ENCODE results near the gene CAPN1. TPM values are rescaled to one million over a fixed set of nuclear protein-coding genes. Genes with fewer than 3 reads are reported as not detected.

CAPN1 gene
- total RNA-seq (10 to 100 TPM; 80.3 to 83.2 TPM), total RNA-seq (12.1 to 135 (median 80.4) reads per million in 172 experiments)
- 82.4 TPM for polyA plus RNA-seq (2013, experiment 1 of 2)
- 86.9 TPM for polyA plus RNA-seq (2013, experiment 2 of 2)

DNA sequence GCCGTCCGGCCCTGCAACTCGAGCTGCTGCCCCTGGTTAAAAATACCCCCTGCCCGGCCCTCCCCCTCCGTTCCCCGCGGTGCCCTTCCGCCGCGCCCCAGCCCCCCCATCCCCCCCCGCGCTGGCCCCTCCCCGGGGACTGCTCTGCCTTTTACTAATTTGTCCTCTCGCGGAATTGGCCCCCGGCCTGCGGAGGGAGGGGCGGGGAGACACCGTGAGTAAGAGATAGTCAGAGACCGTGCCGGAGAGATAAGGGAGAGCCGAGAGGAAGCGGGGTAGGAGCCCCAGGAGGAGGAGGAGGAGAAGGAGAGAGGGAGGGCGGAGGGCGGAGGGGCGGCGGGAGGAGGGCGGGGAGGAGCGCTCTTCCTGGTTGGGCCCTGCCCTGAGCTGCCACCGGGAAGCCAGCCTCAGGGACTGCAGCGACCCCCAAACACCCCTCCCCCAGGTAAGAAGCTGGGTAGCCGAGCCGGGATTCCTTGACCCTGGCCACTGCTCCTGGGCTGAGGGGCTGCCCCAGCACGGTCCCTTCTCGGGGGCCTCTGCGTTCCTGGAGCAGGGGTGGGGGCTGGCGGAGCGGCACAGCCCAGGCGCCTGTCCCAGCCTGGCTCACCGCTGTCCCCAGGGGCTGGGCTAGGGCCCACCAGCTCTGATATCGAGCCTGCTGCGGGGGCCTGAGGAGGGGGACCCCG, at the start of gene CAPN1:
Gene CAPN1, plus strand, starts transcription at position 360 of the 689 bp plus-strand sequence. CDS start 774 bp downstream, outside the sequence.
- peaks cover 12% of the 10 kb centered on the region for H3K4me1 Mint-ChIP-seq (ENCODE audit: low read depth)
- H3K36me3 Mint-ChIP-seq (ENCODE audit: low read depth), result peaks cover 26% of the 10 kb centered on the region
- ChIA-PET POLR2A (interaction anchor here (0.6 to 3.9 kb wide), 10 partner anchors 13 to 437 kb away, joined by 3 to 30 read pairs (median 4); partner anchors contain the start of genes DPF2, FAU, MRPL49 and POLA2), CTCF (interaction anchor here (1.1 to 1.7 kb wide), 3 partner anchors 9 to 71 kb away, joined by 4 to 6 read pairs (median 4); partner anchors contain the start of gene TM7SF2)
- no peaks in the 10 kb centered on the region for H3K9me3 Mint-ChIP-seq
- no peaks in the 10 kb centered on the region for H3K27me3 Mint-ChIP-seq
- DNase-seq (peak; percentile 38 to 86 (median 66)), ATAC-seq (ENCODE audit: poor library complexity) (peak; percentile 69)
- intact Hi-C loops (cut with DNase I, micrococcal nuclease), result loop anchor here (1.0 to 5.0 kb wide), 4 partner anchors 44 to 169 kb away; partner anchors contain the start of gene ARL2 (in 1 of the 2)
- H3K27ac Mint-ChIP-seq, result peak within 1 kb of the TSS; percentile 83
- TF ChIP-seq, protein P1, sequence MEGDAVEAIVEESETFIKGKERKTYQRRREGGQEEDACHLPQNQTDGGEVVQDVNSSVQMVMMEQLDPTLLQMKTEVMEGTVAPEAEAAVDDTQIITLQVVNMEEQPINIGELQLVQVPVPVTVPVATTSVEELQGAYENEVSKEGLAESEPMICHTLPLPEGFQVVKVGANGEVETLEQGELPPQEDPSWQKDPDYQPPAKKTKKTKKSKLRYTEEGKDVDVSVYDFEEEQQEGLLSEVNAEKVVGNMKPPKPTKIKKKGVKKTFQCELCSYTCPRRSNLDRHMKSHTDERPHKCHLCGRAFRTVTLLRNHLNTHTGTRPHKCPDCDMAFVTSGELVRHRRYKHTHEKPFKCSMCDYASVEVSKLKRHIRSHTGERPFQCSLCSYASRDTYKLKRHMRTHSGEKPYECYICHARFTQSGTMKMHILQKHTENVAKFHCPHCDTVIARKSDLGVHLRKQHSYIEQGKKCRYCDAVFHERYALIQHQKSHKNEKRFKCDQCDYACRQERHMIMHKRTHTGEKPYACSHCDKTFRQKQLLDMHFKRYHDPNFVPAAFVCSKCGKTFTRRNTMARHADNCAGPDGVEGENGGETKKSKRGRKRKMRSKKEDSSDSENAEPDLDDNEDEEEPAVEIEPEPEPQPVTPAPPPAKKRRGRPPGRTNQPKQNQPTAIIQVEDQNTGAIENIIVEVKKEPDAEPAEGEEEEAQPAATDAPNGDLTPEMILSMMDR (IDR thresholded peaks at IDR 0.05), result no peak
- H3K4me1 ChIP-seq (ENCODE audit: insufficient read depth, low read length), result peaks cover 37% of the 10 kb centered on the region
- H3K36me3 ChIP-seq (ENCODE audit: insufficient read depth, low read length), result peaks cover 32% of the 10 kb centered on the region
- H3K9me3 ChIP-seq (ENCODE audit: control insufficient read depth in 1 of 2, insufficient read depth in 1 of 2, low read length in 2 of 2), result no peaks in the 10 kb centered on the region
- H3K4me3 ChIP-seq (ENCODE audit: low read length), result peak within 1 kb of the TSS; percentile 97
- peak within 1 kb of the TSS; percentile 96 for H3K4me3 Mint-ChIP-seq
- H3K27me3 ChIP-seq (ENCODE audit: control insufficient read depth in 1 of 2, insufficient read depth in 2 of 2, low read length in 2 of 2), result no peaks in the 10 kb centered on the region
- H3K27ac ChIP-seq (ENCODE audit: low read depth in 1 of 2, low read length in 2 of 2), result peak within 1 kb of the TSS; percentile 64

DNA sequence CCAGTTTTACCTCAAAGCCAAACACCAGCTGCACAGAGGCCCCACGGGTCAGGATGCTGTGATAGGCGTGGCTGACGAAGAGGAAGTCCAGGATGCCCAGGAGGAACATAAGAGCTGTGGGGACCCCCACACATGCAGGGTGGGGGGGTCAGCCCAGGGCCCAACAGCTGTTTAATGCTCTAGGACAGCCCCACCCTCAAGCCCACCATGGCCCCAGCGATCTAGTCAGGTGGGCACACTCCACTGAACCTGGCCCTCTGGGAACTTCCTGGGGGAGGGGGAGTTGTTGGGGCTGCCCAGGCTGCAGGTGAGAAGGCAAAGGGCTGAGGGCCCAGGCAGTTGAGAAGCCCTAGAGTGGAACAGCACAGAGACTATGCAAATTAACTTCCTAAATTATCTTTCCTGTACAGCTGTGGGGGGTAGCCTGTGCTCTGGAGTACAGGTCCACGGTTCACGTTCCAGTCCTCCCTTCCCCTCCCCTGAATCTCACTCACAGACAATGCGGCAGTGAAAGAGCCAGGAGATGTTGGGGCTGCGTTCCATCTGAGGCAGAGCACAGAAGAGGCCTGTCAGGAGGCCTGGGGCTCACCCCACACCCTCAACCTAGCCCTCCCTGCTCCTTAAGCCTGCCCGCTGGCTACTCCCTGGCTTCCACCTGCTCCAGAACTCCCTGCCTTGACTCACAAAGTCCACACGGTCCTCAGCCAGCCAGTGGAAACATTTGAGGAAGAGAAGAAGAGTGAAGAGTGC, 49.3 kb upstream of the CAPN1 start:
- H3K27me3 Mint-ChIP-seq, result no peaks in the 10 kb centered on the region
- peaks cover 47% of the 10 kb centered on the region for H3K4me1 ChIP-seq (ENCODE audit: insufficient read depth, low read length)
- no peak for ATAC-seq (ENCODE audit: poor library complexity)
- ChIA-PET POLR2A (interaction anchor here (0.8 to 4.4 kb wide), 3 partner anchors 10 to 20 kb away, joined by 5 to 57 read pairs (median 18); partner anchors contain the start of genes FAU, MRPL49, TM7SF2 and ZNHIT2), CTCF (interaction anchor here (1.4 kb wide), 1 partner anchor 22 kb away, joined by 5 read pairs; no protein-coding TSS in a partner anchor)
- no peaks in the 10 kb centered on the region for H3K27me3 ChIP-seq (ENCODE audit: control insufficient read depth in 1 of 2, insufficient read depth in 2 of 2, low read length in 2 of 2)
- H3K36me3 Mint-ChIP-seq (ENCODE audit: low read depth), result peaks cover 77% of the 10 kb centered on the region
- no peak overlapping the region for H3K4me3 ChIP-seq (ENCODE audit: low read length)
- H3K9me3 ChIP-seq (ENCODE audit: control insufficient read depth in 1 of 2, insufficient read depth in 1 of 2, low read length in 2 of 2), result no peaks in the 10 kb centered on the region
- H3K36me3 ChIP-seq (ENCODE audit: insufficient read depth, low read length), result peaks cover 58% of the 10 kb centered on the region
- H3K9me3 Mint-ChIP-seq, result no peaks in the 10 kb centered on the region
- H3K27ac Mint-ChIP-seq, result peak overlapping the region; percentile 100
- peaks cover 45% of the 10 kb centered on the region for H3K4me1 Mint-ChIP-seq (ENCODE audit: low read depth)
- DNase-seq, result peak in 2 of 14 experiments; percentile 2 to 31
- no peak overlapping the region for H3K27ac ChIP-seq (ENCODE audit: low read depth in 1 of 2, low read length in 2 of 2)
- intact Hi-C loops (cut with DNase I, micrococcal nuclease), result loop anchor here in 1 of 2 experiments (5.0 kb wide), 1 partner anchor 215 kb away; the partner anchor contains the start of gene ATG2A
- TF ChIP-seq, protein P1 (IDR thresholded peaks at IDR 0.05), result no peak
- peak overlapping the region; percentile 99 for H3K4me3 Mint-ChIP-seq
